PFSK-1 (cell line): ENCODE measurements around the gene MGAT1.

ENCODE experiments used
- FOXP2 ChIP-seq: optimal IDR thresholded peaks from 2 replicates; pipeline ENCODE3; 2011; ENCODE audit warnings: borderline replicate concordance, control low read depth, inconsistent platforms; ENCODE audit not compliant: insufficient read depth; ENCODE audit errors: extremely low read length, extremely low read depth
- POLR2AphosphoS5 ChIP-seq: IDR thresholded peaks from 2 replicates; pipeline ENCODE4 v1.6.1; 2012; ENCODE audit warnings: low read depth, mild to moderate bottlenecking, control low read depth, low read length, moderate library complexity
- REST ChIP-seq, 2 experiments: IDR thresholded peaks; 2 replicates each; pipeline versions ENCODE4 v1.6.1 to v1.8.0; 2011 to 2012; ENCODE audit warnings: low read depth in 2 of 2, low read length in 2 of 2, control low read depth in 1 of 2, inconsistent platforms in 1 of 2, mild to moderate bottlenecking in 1 of 2, moderate library complexity in 1 of 2; ENCODE audit not compliant: insufficient read depth in 1 of 2
- SIN3A ChIP-seq: IDR thresholded peaks from 2 replicates; pipeline ENCODE4 v1.6.1; 2012; ENCODE audit warnings: mild to moderate bottlenecking, low read length, moderate library complexity, borderline replicate concordance; ENCODE audit not compliant: insufficient read depth
- TAF1 ChIP-seq: IDR thresholded peaks from 2 replicates; pipeline ENCODE4 v1.6.1; 2012; ENCODE audit warnings: low read length, control low read depth, borderline replicate concordance; ENCODE audit not compliant: insufficient read depth

Gene MGAT1

GRCh38 chr5:180777475-180777874, 25.1 kb downstream of the MGAT1 start:
- TF ChIP-seq REST (IDR thresholded peaks at IDR 0.05; ENCODE audit: insufficient read depth in 1 of 2, low read depth in 2 of 2, low read length in 2 of 2) (no peak), POLR2AphosphoS5 (no peak), TAF1 (no peak), FOXP2 (no peak)

- no peak for TF ChIP-seq REST (IDR thresholded peaks at IDR 0.05; ENCODE audit: insufficient read depth in 1 of 2, low read depth in 2 of 2, low read length in 2 of 2)
- no peak for TF ChIP-seq POLR2AphosphoS5
- no peak for TF ChIP-seq SIN3A
- no peak for TF ChIP-seq FOXP2
- TF ChIP-seq TAF1 = no peak
Measured at GRCh38 chr5:180776376-180776775, 26.2 kb downstream of the MGAT1 start.

GRCh38 chr5:180775624-180776023, 27.0 kb downstream of the MGAT1 start:
- TF ChIP-seq FOXP2 (no peak), POLR2AphosphoS5 (no peak), TAF1 (no peak), SIN3A (no peak), REST (IDR thresholded peaks at IDR 0.05; ENCODE audit: insufficient read depth in 1 of 2, low read depth in 2 of 2, low read length in 2 of 2) (no peak)

GRCh38 chr5:180771839-180772238, 30.8 kb downstream of the MGAT1 start:
- no peak for TF ChIP-seq TAF1
- TF ChIP-seq POLR2AphosphoS5 = no peak
- no peak for TF ChIP-seq REST (IDR thresholded peaks at IDR 0.05; ENCODE audit: insufficient read depth in 1 of 2, low read depth in 2 of 2, low read length in 2 of 2)
- no peak for TF ChIP-seq SIN3A
- TF ChIP-seq FOXP2 = no peak

GRCh38 chr5:180769821-180770220, 32.8 kb downstream of the MGAT1 start:
- TF ChIP-seq FOXP2 = no peak
- TF ChIP-seq TAF1 = no peak
- no peak for TF ChIP-seq SIN3A
- TF ChIP-seq POLR2AphosphoS5 = no peak
- TF ChIP-seq REST (IDR thresholded peaks at IDR 0.05; ENCODE audit: insufficient read depth in 1 of 2, low read depth in 2 of 2, low read length in 2 of 2) = no peak
